ENCODE measurements around the gene CIB1.

The CIB1 gene

DNA sequence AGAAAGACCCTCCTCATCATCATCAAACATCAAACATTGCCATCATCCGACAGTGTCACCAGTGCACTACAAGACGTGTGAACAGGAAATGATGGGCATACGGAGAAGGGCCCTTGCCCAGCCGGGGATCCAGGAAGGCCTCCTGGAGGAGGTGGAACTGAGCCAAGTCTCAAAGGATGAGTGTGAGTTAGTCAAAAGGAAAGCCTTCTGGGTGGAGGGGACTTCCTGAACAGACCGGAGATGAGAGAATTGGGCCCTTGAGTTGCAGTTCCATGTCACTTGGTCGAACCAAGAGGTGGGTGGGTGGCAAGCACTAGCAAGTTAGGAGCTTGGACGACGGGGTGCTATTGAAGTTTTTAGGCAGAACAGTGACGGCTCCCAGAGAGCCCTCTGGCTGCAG is 24.1 kb downstream of the CIB1 start:
- H3K4me3 ChIP-seq (ENCODE audit: low read length), result no peak overlapping the region
- no peak for TF ChIP-seq CTCF (IDR thresholded peaks at IDR 0.05; ENCODE audit: insufficient read depth, low read depth, low read length, missing control alignments)
- no peak for DNase-seq (ENCODE audit: low read depth)

DNA sequence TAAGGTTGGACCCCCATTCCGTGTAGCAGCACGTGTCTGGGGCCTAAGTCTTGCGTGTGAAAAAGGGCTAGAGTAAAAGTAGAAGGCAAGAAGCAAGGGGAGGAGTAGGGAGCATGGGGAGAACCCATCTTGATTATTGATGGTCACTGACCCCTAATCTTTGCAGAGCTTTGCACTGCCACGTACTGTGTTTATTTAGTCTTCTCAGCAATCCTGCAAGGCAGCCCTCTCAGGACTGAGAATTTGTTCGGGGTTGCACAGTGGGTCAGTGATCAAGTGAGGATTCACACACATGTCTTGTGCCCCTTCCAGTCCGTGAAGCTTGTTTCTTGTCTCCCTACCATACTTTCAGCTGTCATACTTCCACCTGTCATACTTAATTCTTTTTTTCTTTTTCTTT is 25.4 kb downstream of the CIB1 start:
- no peak overlapping the region for H3K4me3 ChIP-seq (ENCODE audit: low read length)
- TF ChIP-seq CTCF (IDR thresholded peaks at IDR 0.05; ENCODE audit: insufficient read depth, low read depth, low read length, missing control alignments), result no peak
- no peak for DNase-seq (ENCODE audit: low read depth)

DNA sequence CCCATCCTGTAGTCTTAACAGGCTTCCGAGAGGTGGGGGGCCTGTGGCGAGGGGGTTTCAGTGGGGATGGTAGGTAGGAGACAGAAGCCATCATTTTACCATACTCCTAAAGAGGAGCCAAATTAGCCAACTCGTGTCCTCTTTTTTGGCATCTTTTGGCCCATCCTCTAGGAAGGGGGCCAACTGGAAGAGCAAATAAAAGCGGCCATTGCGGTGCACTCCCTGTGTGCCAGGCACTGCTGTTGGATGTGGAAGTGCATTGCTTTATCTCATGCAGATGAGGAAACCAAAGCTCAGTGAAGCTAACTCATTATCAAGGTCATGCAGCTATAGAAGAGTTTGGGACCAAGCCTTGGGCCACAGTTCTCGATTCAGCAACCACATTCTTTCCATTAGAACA is 26.5 kb downstream of the CIB1 start:
- DNase-seq (ENCODE audit: low read depth), result no peak
- no peak for TF ChIP-seq CTCF (IDR thresholded peaks at IDR 0.05; ENCODE audit: insufficient read depth, low read depth, low read length, missing control alignments)
- no peak overlapping the region for H3K4me3 ChIP-seq (ENCODE audit: low read length)

DNA sequence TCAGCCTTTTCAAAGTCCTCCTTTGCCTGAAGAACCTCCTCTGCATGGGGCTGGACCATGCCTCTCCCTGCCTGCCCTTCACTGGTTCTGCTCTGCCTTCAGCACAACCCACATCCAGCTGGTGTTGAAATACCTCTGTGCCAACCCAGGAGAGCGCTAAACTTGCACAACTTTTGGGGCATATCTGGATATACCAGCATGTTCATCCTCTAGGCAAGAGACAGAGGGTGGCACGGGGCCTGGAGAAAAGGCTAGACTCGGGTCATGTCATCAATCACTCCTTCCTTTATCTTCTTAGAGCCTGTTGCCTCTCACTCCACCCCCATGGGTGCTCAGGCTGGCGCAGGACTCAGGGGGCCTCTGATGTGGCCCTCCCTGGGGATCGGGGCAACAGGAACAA is 27.9 kb downstream of the CIB1 start:
- no peak for TF ChIP-seq CTCF (IDR thresholded peaks at IDR 0.05; ENCODE audit: insufficient read depth, low read depth, low read length, missing control alignments)
- peak; percentile 61 for DNase-seq (ENCODE audit: low read depth)
- H3K4me3 ChIP-seq (ENCODE audit: low read length), result no peak overlapping the region

- no peak for TF ChIP-seq CTCF (IDR thresholded peaks at IDR 0.05; ENCODE audit: insufficient read depth, low read depth, low read length, missing control alignments)
- DNase-seq (ENCODE audit: low read depth), result no peak
- no peak overlapping the region for H3K4me3 ChIP-seq (ENCODE audit: low read length)
These were observed 28.5 kb downstream of the CIB1 start for GRCh38 chr15:90205050-90205848.

- no peak for DNase-seq (ENCODE audit: low read depth)
- no peak for TF ChIP-seq CTCF (IDR thresholded peaks at IDR 0.05; ENCODE audit: insufficient read depth, low read depth, low read length, missing control alignments)
- H3K4me3 ChIP-seq (ENCODE audit: low read length), result peak overlapping the region; percentile 89
These were observed 29.8 kb downstream of the CIB1 start for GRCh38 chr15:90203922-90204321.

- TF ChIP-seq CTCF (IDR thresholded peaks at IDR 0.05; ENCODE audit: insufficient read depth, low read depth, low read length, missing control alignments), result no peak
- peak overlapping the region; percentile 89 for H3K4me3 ChIP-seq (ENCODE audit: low read length)
- no peak for DNase-seq (ENCODE audit: low read depth)
These were observed 30.3 kb downstream of the CIB1 start for GRCh38 chr15:90203473-90203872.
